SK-N-SH (cell line): ENCODE measurements around the gene NSG2. TPM values are rescaled to one million over a fixed set of nuclear protein-coding genes. Genes with fewer than 3 reads are reported as not detected.

ENCODE experiments used
- CTCF ChIA-PET: fragments of 300-600, 350-600 bp; formaldehyde crosslinking; extraction: SDS; loops from one replicate; lab custom pipeline; 2021; lab: Yijun Ruan, JAX
- POLR2A ChIA-PET: fragments of 350-600 bp; sonication (Branson Sonifier 250); formaldehyde crosslinking; extraction: SDS; loops from one replicate; lab custom pipeline; 2020; ENCODE audit warnings: antibody characterized with exemption, inconsistent platforms; lab: Yijun Ruan, JAX
- DNase-seq: peaks from one replicate; pipeline ENCODE4 v3.0.0; 2012
- H2AFZ ChIP-seq: fragments of 200-600 bp; sonication (generic); 2 replicates; pipeline ENCODE4 v1.8.1; 2016; ENCODE audit warnings: antibody characterized with exemption, mild to moderate bottlenecking, low read depth
- H3F3A ChIP-seq: fragments of 200-600 bp; sonication (generic); replicated peaks from 2 replicates; pipeline ENCODE3; 2016; ENCODE audit warnings: antibody characterized with exemption, mild to moderate bottlenecking; ENCODE audit not compliant: insufficient read depth
- H3K27ac ChIP-seq, 2 experiments: fragments of 200-500 bp in 1 of 2; fragments of 200-600 bp in 1 of 2; sonication (Bioruptor generic) in 1 of 2; sonication (generic), shearing (Covaris generic) in 1 of 2; 2 replicates each; pipeline versions ENCODE4 v1.5.1 to v1.6.1; 2014 to 2016; ENCODE audit warnings: low read depth in 2 of 2, inconsistent platforms in 1 of 2, low read length in 1 of 2, mild to moderate bottlenecking in 1 of 2, mixed read lengths in 1 of 2
- H3K27me3 ChIP-seq: fragments of 200-600 bp; sonication (generic), shearing (Covaris generic); 2 replicates; pipeline ENCODE4 v1.6.1; 2016; ENCODE audit warnings: mixed run types; ENCODE audit not compliant: insufficient read depth
- H3K36me3 ChIP-seq, 2 experiments: fragments of 200-500 bp in 1 of 2; fragments of 200-600 bp in 1 of 2; sonication (Bioruptor generic) in 1 of 2; sonication (generic) in 1 of 2; replicated peaks in 1 of 2; 2 replicates each; pipeline versions ENCODE3 to v1.5.1; 2014 to 2016; ENCODE audit warnings: low read length in 1 of 2, mild to moderate bottlenecking in 1 of 2; ENCODE audit not compliant: insufficient read depth in 2 of 2, control insufficient read depth in 1 of 2
- H3K4me1 ChIP-seq, 2 experiments: fragments of 200-500 bp in 1 of 2; fragments of 200-600 bp in 1 of 2; sonication (Bioruptor generic) in 1 of 2; sonication (generic), shearing (Covaris generic) in 1 of 2; 2 replicates each; pipeline versions ENCODE4 v1.5.1 to v1.6.1; 2014 to 2016; ENCODE audit warnings: low read depth in 1 of 2, low read length in 1 of 2, mixed run types in 1 of 2; ENCODE audit not compliant: insufficient read depth in 2 of 2, control insufficient read depth in 1 of 2
- H3K4me2 ChIP-seq: fragments of 200-600 bp; sonication (generic), shearing (Covaris generic); 2 replicates; pipeline ENCODE4 v1.6.1; 2017; ENCODE audit warnings: mixed run types
- H3K4me3 ChIP-seq, 2 experiments: fragments of 200-500 bp in 1 of 2; fragments of 200-600 bp in 1 of 2; sonication (Bioruptor generic) in 1 of 2; sonication (generic), shearing (Covaris generic) in 1 of 2; 2 replicates each; pipeline versions ENCODE4 v1.5.1 to v1.8.1; 2014 to 2016; ENCODE audit warnings: low read depth in 2 of 2, inconsistent platforms in 1 of 2, low read length in 1 of 2, mild to moderate bottlenecking in 1 of 2, mixed read lengths in 1 of 2, moderate library complexity in 1 of 2
- H3K79me2 ChIP-seq: fragments of 200-600 bp; sonication (generic); 2 replicates; pipeline ENCODE4 v1.8.1; 2017; ENCODE audit warnings: mild to moderate bottlenecking; ENCODE audit not compliant: insufficient read depth
- H3K9ac ChIP-seq: fragments of 200-600 bp; sonication (generic); 2 replicates; pipeline ENCODE4 v1.6.1; 2017; ENCODE audit warnings: mixed run types
- H3K9me2 ChIP-seq: fragments of 200-600 bp; sonication (generic); 2 replicates; pipeline ENCODE4 v1.6.1; 2017; ENCODE audit warnings: mixed run types
- H3K9me3 ChIP-seq: fragments of 200-600 bp; sonication (generic); 2 replicates; pipeline ENCODE4 v1.6.1; 2017; ENCODE audit warnings: mixed run types, mild to moderate bottlenecking, moderate library complexity
- H4K20me1 ChIP-seq: fragments of 200-600 bp; sonication (generic); 2 replicates; pipeline ENCODE4 v1.6.1; 2017; ENCODE audit warnings: mild to moderate bottlenecking, mixed run types; ENCODE audit not compliant: insufficient read depth
- ELF1 ChIP-seq: IDR thresholded peaks from 2 replicates; pipeline ENCODE4 v1.4.0; 2012
- FOXM1 ChIP-seq: IDR thresholded peaks from 2 replicates; pipeline ENCODE4 v1.4.0; 2012; ENCODE audit warnings: low read depth, mild to moderate bottlenecking
- NFIC ChIP-seq: IDR thresholded peaks from 2 replicates; pipeline ENCODE4 v1.4.0; 2012; ENCODE audit warnings: borderline replicate concordance
- NRF1 ChIP-seq: IDR thresholded peaks from 2 replicates; pipeline ENCODE4 v1.6.1; 2012; ENCODE audit warnings: low read depth, mild to moderate bottlenecking, low read length
- RAD21 ChIP-seq: IDR thresholded peaks from 2 replicates; pipeline ENCODE4 v1.6.1; 2012; ENCODE audit warnings: mild to moderate bottlenecking, low read length
- RFX5 ChIP-seq: IDR thresholded peaks from 2 replicates; pipeline ENCODE4 v1.6.1; 2012; ENCODE audit warnings: mild to moderate bottlenecking, improper control_type of control experiment, low read length
- RXRA ChIP-seq: IDR thresholded peaks from 2 replicates; pipeline ENCODE4 v1.4.0; 2012; ENCODE audit warnings: low read depth, mild to moderate bottlenecking, borderline replicate concordance
- TCF12 ChIP-seq: IDR thresholded peaks from 2 replicates; pipeline ENCODE4 v1.4.0; 2012
- TEAD4 ChIP-seq: IDR thresholded peaks from 2 replicates; pipeline ENCODE4 v1.4.0; 2012; ENCODE audit warnings: mild to moderate bottlenecking, borderline replicate concordance; ENCODE audit not compliant: insufficient read depth
- WGBS: methylation state at CpG from one replicate; pipeline ENCODE4 v1.1.6; 2017; ENCODE audit warnings: low lambda C conversion rate; 5-methylcytosine and 5-hydroxymethylcytosine counted together
- polyA plus RNA-seq, 3 experiments: library from polyadenylated mRNA; depleted of rRNA; stranded (reverse); fragments of >200 nt; gene quantifications; 2 replicates each; pipeline ENCODE4 v1.2.3, GENCODE V29; 2012
- TF ChIP-seq, protein P1 (sequence below): fragments of 150-350 bp; IDR thresholded peaks from 2 replicates; pipeline ENCODE4 v1.6.1; 2016; ENCODE audit warnings: mild to moderate bottlenecking, low read depth, low read length
- TF ChIP-seq, protein P2 (sequence below): IDR thresholded peaks from 2 replicates; pipeline ENCODE4 v1.4.0; 2012; ENCODE audit warnings: low read depth
- TF ChIP-seq, protein P3 (sequence below): IDR thresholded peaks from 2 replicates; pipeline ENCODE4 v1.4.0; 2012; ENCODE audit warnings: low read depth, borderline replicate concordance

Gene NSG2
- polyA plus RNA-seq, 1 of the 3 experiments (the other 2 are of a cell fraction) = 4.3 TPM

DNA sequence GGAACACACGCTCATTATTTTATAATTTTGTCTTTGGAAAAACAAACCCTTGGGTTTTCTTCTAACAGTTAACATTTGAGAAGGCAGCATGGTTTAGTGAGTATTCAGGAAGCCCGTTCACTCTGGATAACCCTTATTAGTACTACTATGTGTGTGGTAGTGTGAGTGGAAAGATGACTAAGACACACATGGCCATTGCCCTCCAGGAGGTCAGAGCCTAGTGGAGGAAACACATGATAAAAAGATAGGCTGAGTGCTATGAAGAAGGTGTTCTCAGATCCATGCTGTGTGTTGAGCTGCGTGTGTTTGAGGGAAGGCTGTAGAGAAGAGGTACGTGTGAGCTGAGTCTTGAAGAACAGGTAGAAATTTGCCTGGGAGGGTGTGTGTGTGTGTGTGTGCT is 48.2 kb upstream of the NSG2 start:
- Histone ChIP-seq H3K27me3 (no peaks in the 10 kb centered on the region), H3K27ac (no peak overlapping the region), H3K4me1 (no peaks in the 10 kb centered on the region), H3K9ac (no peak overlapping the region), H2AFZ (no peak overlapping the region), H3K9me3 (no peaks in the 10 kb centered on the region), H3K79me2 (no peaks in the 10 kb centered on the region), H3K4me3 (no peak overlapping the region), H3K4me2 (no peak overlapping the region), H3K36me3 (no peaks in the 10 kb centered on the region), H3F3A (no peaks in the 10 kb centered on the region), H3K9me2 (no peaks in the 10 kb centered on the region), H4K20me1 (no peaks in the 10 kb centered on the region)
- ChIA-PET CTCF (interaction anchor here (0.5 to 1.8 kb wide), 7 partner anchors 13 to 799 kb away, joined by 3 to 5 read pairs (median 3); no protein-coding TSS in a partner anchor), POLR2A (no interaction called here)
- no peak for TF ChIP-seq RAD21
- no peak for TF ChIP-seq NFIC
- no peak for TF ChIP-seq TEAD4
- TF ChIP-seq RFX5 = no peak
- TF ChIP-seq, protein P1, sequence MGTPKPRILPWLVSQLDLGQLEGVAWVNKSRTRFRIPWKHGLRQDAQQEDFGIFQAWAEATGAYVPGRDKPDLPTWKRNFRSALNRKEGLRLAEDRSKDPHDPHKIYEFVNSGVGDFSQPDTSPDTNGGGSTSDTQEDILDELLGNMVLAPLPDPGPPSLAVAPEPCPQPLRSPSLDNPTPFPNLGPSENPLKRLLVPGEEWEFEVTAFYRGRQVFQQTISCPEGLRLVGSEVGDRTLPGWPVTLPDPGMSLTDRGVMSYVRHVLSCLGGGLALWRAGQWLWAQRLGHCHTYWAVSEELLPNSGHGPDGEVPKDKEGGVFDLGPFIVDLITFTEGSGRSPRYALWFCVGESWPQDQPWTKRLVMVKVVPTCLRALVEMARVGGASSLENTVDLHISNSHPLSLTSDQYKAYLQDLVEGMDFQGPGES = no peak
- no peak for TF ChIP-seq RXRA
- no peak for TF ChIP-seq ELF1
- TF ChIP-seq NRF1 = no peak
- no peak for TF ChIP-seq TCF12
- WGBS = 41% methylated on average over 4 of the region's 4 CpGs
- no peak for DNase-seq

DNA sequence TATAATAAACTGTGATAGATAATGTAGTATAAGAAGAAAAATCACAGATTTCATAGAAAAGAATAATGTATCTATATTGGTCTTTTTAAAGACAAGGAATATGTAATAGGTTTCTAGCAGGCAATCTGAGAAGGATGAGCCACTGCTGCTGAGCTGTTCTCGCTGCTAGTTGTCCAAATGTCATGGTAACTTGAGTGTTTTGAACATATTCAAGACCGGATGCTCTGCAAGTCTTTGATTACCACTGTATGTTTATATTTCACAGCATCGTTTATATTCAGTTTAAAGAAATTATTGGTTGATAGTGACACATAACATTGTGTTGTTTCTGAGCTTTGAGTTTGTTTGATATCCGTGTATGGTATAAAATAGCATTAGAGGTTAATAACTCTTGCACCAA is 47.0 kb upstream of the NSG2 start:
- no peak for DNase-seq
- H3K9me2 ChIP-seq = no peaks in the 10 kb centered on the region
- H3K27ac ChIP-seq = no peak overlapping the region
- no peaks in the 10 kb centered on the region for H3K27me3 ChIP-seq
- H3K4me3 ChIP-seq = no peak overlapping the region
- no peak overlapping the region for H3K9ac ChIP-seq
- ChIA-PET POLR2A (no interaction called here), CTCF (interaction anchor here (0.8 to 1.5 kb wide), 4 partner anchors 8 to 581 kb away, joined by 3 to 4 read pairs (median 4); no protein-coding TSS in a partner anchor)
- no peaks in the 10 kb centered on the region for H3K4me1 ChIP-seq
- no peak overlapping the region for H3K4me2 ChIP-seq
- 47% methylated on average over 4 of the region's 4 CpGs for WGBS
- H2AFZ ChIP-seq = no peak overlapping the region
- no peaks in the 10 kb centered on the region for H3K79me2 ChIP-seq
- TF ChIP-seq, protein P2, sequence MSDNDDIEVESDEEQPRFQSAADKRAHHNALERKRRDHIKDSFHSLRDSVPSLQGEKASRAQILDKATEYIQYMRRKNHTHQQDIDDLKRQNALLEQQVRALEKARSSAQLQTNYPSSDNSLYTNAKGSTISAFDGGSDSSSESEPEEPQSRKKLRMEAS = no peak
- TF ChIP-seq FOXM1 = no peak
- TF ChIP-seq, protein P3, sequence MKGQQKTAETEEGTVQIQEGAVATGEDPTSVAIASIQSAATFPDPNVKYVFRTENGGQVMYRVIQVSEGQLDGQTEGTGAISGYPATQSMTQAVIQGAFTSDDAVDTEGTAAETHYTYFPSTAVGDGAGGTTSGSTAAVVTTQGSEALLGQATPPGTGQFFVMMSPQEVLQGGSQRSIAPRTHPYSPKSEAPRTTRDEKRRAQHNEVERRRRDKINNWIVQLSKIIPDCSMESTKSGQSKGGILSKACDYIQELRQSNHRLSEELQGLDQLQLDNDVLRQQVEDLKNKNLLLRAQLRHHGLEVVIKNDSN = no peak
- H3K36me3 ChIP-seq = no peaks in the 10 kb centered on the region
- no peaks in the 10 kb centered on the region for H4K20me1 ChIP-seq
- no peaks in the 10 kb centered on the region for H3F3A ChIP-seq
- H3K9me3 ChIP-seq = no peaks in the 10 kb centered on the region
